ENCODE data around the gene GPC3. TPM values are rescaled to one million over a fixed set of nuclear protein-coding genes. Genes with fewer than 3 reads are reported as not detected.
"Not testable (repeated sequence)": the region's sequence is repeated elsewhere in the genome, so short reads cannot be mapped to it uniquely, and the experiment has no call there.

The GPC3 gene
- total and polyA plus RNA-seq, 2 donors = 22.1 to 192 TPM

DNA sequence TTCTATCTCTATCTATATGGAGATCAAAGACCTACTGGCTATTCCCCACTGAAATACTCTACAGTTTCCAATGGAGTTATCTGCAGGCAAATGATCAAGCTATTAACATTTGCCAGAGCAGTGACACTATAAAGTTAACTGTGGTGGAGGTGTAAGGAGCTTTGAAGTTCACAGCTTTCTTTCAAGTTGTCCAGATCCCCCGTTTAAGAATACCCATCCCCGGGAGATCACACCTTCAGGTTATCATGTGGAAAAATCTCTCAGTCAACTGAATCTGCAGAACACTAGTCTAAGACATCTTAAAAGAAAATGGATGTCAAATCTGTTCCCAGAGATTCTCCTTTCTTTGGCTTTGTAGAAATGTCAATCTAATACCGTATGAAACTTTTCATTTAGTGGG, 80.1 kb downstream of the GPC3 start:
- WGBS = 72% methylated on average over 3 of the region's 3 CpGs
- Histone ChIP-seq H3K27ac (ENCODE audit: low read depth) (no peak overlapping the region), H3K4me1 (ENCODE audit: insufficient read depth) (no peaks in the 10 kb centered on the region), H3K36me3 (ENCODE audit: insufficient read depth) (no peaks in the 10 kb centered on the region), H3K4me3 (ENCODE audit: low read depth, low read length) (no peak overlapping the region)
- DNase-seq (ENCODE audit: extremely low spot score) = no peak

DNA sequence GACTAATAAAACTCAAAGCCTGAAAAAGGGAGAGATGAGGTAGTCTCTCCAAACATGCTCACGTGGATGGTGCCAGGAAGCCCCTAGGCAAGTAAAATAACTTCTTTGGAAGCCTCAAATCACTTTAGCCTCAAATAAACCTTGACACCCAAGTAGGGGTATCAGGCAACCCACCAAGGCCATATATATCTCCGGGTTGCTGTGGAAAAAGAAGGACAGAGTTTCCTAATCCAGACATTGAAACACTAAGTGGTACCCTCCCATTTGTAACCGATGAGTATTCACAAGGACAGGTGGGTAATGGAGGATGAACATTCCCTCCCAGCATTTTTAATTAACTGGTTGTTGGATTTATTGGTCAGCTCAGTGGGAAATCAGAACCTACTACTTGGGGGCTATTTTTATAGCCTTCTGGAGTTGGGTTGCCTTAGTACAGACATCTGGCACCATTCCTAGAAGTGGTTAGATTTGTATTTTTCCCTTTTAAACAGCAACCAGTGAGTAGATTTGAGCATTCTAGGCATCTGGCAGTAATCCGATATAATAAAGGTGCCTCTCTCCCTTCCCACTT, 87.7 kb downstream of the GPC3 start:
- H3K27ac ChIP-seq (ENCODE audit: low read depth) = no peak overlapping the region
- no peak overlapping the region for H3K4me3 ChIP-seq (ENCODE audit: low read depth, low read length)
- WGBS = 59% methylated on average over 4 of the region's 4 CpGs
- no peak for DNase-seq (ENCODE audit: extremely low spot score)
- no peaks in the 10 kb centered on the region for H3K4me1 ChIP-seq (ENCODE audit: insufficient read depth)
- no peaks in the 10 kb centered on the region for H3K36me3 ChIP-seq (ENCODE audit: insufficient read depth)

DNA sequence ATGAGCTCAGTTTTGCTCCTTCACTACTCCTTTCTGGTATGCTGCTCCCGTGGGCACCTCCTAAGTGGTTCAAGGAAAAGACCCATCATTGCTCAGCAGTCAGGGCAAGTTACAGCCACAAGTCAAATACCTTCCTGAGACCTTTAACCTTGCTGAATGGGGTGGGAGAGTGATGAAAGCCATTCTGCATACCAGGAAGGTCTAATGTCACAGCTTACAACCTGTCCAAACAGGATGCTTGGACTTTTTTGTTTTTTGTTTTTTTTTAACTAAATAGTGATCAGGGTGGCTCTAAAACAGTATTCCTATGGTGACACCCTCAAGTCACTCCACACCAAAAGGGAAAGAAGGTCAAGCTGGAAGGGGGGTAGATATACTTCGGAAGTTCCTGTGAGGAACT, 93.1 kb downstream of the GPC3 start:
- WGBS = 71% methylated on average over 2 of the region's 2 CpGs
- no peak overlapping the region for H3K4me3 ChIP-seq (ENCODE audit: low read depth, low read length)
- no peak for DNase-seq (ENCODE audit: extremely low spot score)
- no peak overlapping the region for H3K27ac ChIP-seq (ENCODE audit: low read depth)
- H3K4me1 ChIP-seq (ENCODE audit: insufficient read depth) = no peaks in the 10 kb centered on the region
- H3K36me3 ChIP-seq (ENCODE audit: insufficient read depth) = no peaks in the 10 kb centered on the region

DNA sequence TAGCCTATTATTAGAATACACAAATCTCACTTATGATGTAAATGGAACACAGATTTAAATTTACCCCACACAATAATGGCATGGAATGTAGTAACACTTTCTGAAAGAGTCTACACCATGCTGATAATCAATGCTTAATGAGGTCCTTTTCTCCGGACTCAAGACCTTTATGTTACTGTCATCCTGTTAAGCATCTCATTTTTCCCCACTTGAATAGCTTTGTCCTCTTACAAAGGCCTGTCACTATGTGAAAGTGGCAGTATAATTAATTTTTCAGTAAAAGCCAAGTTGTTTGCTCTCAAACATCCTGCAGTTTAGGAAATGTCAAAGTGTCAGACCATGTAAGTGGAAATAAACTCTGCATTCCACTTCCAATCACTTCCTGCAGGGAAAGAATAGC, 96.4 kb downstream of the GPC3 start:
- Histone ChIP-seq H3K4me1 (ENCODE audit: insufficient read depth) (no peaks in the 10 kb centered on the region), H3K27ac (ENCODE audit: low read depth) (no peak overlapping the region), H3K36me3 (ENCODE audit: insufficient read depth) (no peaks in the 10 kb centered on the region), H3K4me3 (ENCODE audit: low read depth, low read length) (no peak overlapping the region)
- 86% methylated on average over 1 of the region's 1 CpG for WGBS
- no peak for DNase-seq (ENCODE audit: extremely low spot score)

DNA sequence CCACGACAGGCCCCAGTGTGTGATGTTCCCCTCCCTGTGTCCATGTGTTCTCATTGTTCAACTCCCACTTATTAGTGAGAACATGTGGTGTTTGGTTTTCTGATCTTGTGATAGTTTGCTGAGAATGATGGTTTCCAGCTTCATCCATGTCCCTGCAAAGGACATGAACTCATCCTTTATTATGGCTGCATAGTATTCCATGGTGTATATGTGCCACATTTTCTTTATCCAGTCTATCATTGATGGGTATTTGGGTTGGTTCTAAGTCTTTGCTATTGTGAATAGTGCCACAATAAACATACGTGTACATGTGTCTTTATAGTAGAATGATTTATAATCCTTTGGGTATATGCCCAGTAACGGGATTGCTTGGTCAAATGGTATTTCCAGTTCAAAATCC, 97.3 kb downstream of the GPC3 start:
- 89% methylated on average over 3 of the region's 3 CpGs for WGBS
- H3K4me3 ChIP-seq (ENCODE audit: low read depth, low read length); H3K36me3 ChIP-seq (ENCODE audit: insufficient read depth); H3K27ac ChIP-seq (ENCODE audit: low read depth); H3K4me1 ChIP-seq (ENCODE audit: insufficient read depth); DNase-seq (ENCODE audit: extremely low spot score): not testable (repeated sequence)

DNA sequence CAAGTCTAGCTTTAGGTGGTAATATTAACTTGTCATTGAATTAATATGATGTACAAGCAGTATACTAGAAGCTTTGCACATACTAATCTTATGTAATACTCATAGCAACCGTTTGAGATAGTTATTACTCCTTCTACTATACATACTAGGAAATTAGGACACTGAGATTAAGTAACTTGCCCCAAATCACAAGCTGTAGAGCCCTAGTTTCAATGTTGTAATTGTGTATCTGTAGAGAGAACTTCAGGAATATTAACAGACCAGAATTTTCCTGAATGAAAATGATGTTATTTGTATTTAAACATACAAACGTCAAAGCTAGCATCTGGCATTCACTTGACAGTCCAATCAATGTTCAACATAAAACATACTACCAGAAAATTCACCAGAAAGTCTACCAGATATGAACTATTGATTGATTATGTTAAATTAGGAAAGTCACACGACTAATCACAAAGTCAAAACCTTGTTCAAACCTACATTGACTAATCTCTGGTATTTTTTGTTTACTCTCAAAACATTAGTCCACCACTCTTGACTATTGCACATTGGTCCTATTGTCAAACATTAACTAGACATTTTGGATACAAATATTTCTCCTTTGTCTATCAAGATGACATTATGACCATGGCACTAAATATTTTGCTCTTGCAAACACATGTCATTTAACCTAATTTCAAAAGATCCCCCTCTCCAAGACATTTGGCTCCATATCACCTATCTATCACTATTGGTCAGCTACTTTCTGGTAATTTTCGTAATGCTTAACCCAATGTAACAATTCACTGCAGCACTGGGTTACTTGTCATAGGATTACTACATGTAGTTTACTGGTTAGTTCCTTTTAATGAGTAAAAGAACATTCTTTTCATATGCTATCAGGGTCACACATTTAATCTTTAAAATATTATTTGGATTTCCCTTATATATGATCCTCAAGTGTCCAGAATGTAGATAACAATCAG, 100.7 kb downstream of the GPC3 start:
- Histone ChIP-seq H3K4me1 (ENCODE audit: insufficient read depth) (no peaks in the 10 kb centered on the region), H3K36me3 (ENCODE audit: insufficient read depth) (no peaks in the 10 kb centered on the region), H3K27ac (ENCODE audit: low read depth) (no peak overlapping the region), H3K4me3 (ENCODE audit: low read depth, low read length) (no peak overlapping the region)
- 69% methylated on average over 4 of the region's 4 CpGs for WGBS
- no peak for DNase-seq (ENCODE audit: extremely low spot score)

DNA sequence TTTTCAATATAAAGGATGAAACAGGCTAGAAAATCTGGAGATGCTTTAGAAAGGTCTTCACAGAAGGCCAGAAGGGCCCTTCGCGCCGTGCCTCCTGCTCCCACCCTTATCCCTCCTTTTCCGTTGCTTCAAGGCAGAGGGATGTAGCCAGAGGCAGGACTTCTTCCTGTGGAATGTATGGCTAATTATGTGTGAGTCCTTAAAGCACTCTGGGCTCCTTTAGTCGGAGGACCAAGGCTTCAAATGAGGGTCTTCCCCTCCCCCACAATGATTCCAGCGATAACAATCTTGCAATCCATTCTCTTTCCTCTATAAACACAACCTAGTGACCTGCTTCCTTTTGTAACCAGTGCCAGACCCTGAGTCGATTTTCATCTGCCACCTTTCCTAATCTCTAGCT, 103.5 kb downstream of the GPC3 start:
- H3K27ac ChIP-seq (ENCODE audit: low read depth) = no peak overlapping the region

DNA sequence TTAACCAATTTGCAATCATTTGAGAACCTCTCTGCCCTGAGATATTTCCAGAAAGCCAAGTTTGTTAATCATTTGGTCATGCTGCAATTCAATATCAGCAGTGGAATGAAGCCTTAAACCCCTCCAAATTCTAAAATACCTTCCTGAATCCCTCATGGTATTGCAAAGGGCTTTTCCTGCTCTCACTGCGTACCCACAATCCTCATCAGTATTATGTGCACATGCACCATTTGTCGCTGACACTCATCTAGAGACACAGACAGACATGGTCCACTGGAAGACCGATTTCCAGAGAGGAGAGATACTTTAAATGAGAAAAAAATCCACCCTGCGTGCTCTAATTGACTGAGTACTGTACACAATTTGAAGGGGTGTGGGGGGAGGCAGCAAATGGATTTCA, 104.4 kb downstream of the GPC3 start:
- WGBS = 93% methylated on average over 4 of the region's 4 CpGs
- H3K4me3 ChIP-seq (ENCODE audit: low read depth, low read length) = no peak overlapping the region
- no peak for DNase-seq (ENCODE audit: extremely low spot score)

More for the DNA sequence above, 103.5 kb downstream of the GPC3 start:
- no peak for DNase-seq (ENCODE audit: extremely low spot score)
- WGBS = 81% methylated on average over 7 of the region's 7 CpGs
- no peaks in the 10 kb centered on the region for H3K36me3 ChIP-seq (ENCODE audit: insufficient read depth)
- no peak overlapping the region for H3K4me3 ChIP-seq (ENCODE audit: low read depth, low read length)
- H3K4me1 ChIP-seq (ENCODE audit: insufficient read depth) = no peaks in the 10 kb centered on the region

DNA sequence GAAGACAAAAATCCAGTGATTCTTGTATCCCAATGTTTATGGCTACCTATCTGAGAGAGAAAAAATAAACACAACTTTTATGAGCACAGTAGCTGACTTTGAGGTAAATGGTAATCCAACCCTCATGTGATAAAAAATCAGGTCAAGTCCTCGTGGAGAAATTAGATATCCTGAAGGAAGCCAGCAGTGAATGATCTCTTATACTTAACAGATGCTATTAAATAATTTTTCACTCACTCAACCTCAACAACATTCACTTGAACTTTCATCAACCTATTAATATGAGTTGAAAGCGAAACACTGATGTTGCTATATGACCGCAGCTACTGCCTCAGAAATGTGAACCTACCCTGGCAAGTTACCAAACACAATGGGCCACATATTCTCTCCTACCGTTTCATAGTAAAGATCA, 105.4 kb downstream of the GPC3 start:
- no peak for DNase-seq (ENCODE audit: extremely low spot score)
- 61% methylated on average over 4 of the region's 4 CpGs for WGBS
- no peak overlapping the region for H3K4me3 ChIP-seq (ENCODE audit: low read depth, low read length)
- no peaks in the 10 kb centered on the region for H3K36me3 ChIP-seq (ENCODE audit: insufficient read depth)
- H3K27ac ChIP-seq (ENCODE audit: low read depth) = no peak overlapping the region
- H3K4me1 ChIP-seq (ENCODE audit: insufficient read depth) = no peaks in the 10 kb centered on the region

More for the DNA sequence above, 104.4 kb downstream of the GPC3 start:
- Histone ChIP-seq H3K27ac (ENCODE audit: low read depth) (no peak overlapping the region), H3K4me1 (ENCODE audit: insufficient read depth) (no peaks in the 10 kb centered on the region), H3K36me3 (ENCODE audit: insufficient read depth) (no peaks in the 10 kb centered on the region)

DNA sequence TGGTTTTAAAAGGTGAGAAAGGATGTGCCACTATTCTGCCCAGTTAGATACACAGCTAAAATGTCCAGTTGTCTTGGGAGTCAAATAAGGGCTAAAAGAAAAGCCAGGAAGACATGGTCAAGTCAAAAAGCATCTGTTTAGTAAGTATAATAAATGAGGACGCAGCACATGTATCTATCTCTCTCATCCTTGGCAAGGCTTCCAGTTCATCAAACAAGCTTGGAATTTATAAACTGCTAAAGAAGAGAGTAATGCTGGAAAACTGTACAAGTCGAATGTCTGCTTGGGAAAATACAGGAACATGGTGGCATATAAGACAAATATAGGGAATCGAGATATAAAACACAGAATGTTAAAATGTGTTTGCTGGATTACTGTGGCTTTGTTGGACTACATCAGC, 106.7 kb downstream of the GPC3 start:
- Histone ChIP-seq H3K27ac (ENCODE audit: low read depth) (no peak overlapping the region), H3K4me3 (ENCODE audit: low read depth, low read length) (no peak overlapping the region), H3K36me3 (ENCODE audit: insufficient read depth) (no peaks in the 10 kb centered on the region), H3K4me1 (ENCODE audit: insufficient read depth) (no peaks in the 10 kb centered on the region)
- WGBS = 58% methylated on average over 3 of the region's 3 CpGs
- no peak for DNase-seq (ENCODE audit: extremely low spot score)

DNA sequence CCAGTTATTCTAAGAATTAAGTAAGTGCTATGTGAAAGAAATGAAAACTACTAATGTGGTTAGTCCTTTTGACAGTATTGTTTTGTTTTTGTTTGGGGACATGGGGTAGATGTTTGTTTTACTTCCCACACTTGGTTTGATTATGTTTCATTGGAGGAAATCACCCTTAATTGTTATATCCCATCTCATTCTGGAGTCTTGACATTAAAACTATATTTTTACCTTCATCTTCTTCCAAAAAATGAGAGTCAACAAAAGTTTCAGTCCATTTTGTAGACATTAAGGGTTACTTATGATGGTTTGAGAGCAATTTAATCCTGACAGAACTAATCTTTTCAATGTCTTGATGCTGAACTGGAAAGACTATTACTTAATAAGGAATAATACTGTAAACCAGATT, 108.7 kb downstream of the GPC3 start:
- no peak for DNase-seq (ENCODE audit: extremely low spot score)
- Histone ChIP-seq H3K27ac (ENCODE audit: low read depth) (no peak overlapping the region), H3K4me3 (ENCODE audit: low read depth, low read length) (no peak overlapping the region), H3K36me3 (ENCODE audit: insufficient read depth) (no peaks in the 10 kb centered on the region), H3K4me1 (ENCODE audit: insufficient read depth) (no peaks in the 10 kb centered on the region)

DNA sequence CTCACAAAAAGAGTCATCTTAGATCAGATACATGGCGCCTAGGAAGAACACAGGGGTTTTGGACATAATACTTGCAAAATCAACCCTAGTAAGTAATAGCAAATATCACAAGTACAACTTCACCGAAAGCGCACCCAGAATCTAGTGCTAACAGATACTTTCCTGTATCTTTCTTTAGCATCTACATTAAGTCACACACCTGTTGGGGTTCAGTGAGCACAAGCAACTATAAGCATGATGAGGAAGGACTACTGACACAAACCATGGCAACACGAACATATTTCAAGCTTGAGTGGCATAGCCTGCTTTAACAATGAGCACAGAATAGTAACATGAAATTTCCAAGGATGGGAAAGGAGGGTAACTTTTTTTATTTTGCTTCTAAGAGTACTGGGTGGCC, 116.1 kb downstream of the GPC3 start:
- 96% methylated on average over 4 of the region's 4 CpGs for WGBS
- DNase-seq (ENCODE audit: extremely low spot score) = no peak
- Histone ChIP-seq H3K36me3 (ENCODE audit: insufficient read depth) (no peaks in the 10 kb centered on the region), H3K27ac (ENCODE audit: low read depth) (no peak overlapping the region), H3K4me1 (ENCODE audit: insufficient read depth) (no peaks in the 10 kb centered on the region), H3K4me3 (ENCODE audit: low read depth, low read length) (no peak overlapping the region)

DNA sequence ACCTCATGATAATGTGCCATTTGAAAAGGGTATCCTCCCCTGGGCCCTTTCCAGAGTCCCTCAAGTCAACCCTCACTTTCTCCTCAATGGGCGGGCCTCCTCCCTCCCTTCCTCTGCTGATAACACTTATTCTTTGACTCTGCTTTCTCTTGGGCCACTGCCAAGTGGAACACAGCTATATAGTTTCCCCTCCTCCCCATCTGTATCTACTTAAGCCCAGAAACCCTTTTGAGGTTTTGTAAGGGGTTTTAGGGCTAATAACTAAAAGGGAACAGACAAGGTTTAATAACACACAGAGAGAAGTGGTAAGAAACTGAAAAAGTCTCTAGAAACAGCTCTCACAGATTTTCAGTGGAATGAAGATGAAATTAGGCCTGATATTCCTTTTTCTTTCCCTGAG, 116.7 kb downstream of the GPC3 start:
- H3K27ac ChIP-seq (ENCODE audit: low read depth) = no peak overlapping the region
- no peaks in the 10 kb centered on the region for H3K4me1 ChIP-seq (ENCODE audit: insufficient read depth)
- H3K4me3 ChIP-seq (ENCODE audit: low read depth, low read length) = no peak overlapping the region
- 100% methylated on average over 1 of the region's 1 CpG for WGBS
- no peaks in the 10 kb centered on the region for H3K36me3 ChIP-seq (ENCODE audit: insufficient read depth)
- no peak for DNase-seq (ENCODE audit: extremely low spot score)

DNA sequence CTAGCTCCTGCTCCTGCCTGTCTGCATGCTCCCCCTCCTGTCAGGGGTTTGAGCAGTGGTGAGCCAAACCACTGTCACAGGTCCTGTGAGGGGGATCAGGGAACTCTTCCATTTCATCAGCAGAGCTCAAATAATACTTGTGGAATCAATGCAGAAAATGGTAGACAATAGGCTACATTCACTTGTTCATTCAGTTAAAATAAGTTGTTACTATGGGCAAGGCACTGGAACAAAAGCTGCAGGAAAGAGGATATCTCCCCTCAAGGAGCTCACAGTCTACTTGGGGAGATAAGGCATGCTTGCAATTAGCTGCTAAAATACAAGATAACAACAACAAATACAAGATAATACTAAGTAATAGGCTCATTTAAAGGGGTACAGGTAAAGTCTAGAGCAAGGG, 117.1 kb downstream of the GPC3 start:
- Histone ChIP-seq H3K27ac (ENCODE audit: low read depth) (no peak overlapping the region), H3K36me3 (ENCODE audit: insufficient read depth) (no peaks in the 10 kb centered on the region), H3K4me1 (ENCODE audit: insufficient read depth) (no peaks in the 10 kb centered on the region), H3K4me3 (ENCODE audit: low read depth, low read length) (no peak overlapping the region)
- DNase-seq (ENCODE audit: extremely low spot score) = no peak
